ENCODE measurements around the gene C17orf67. TPM values are rescaled to one million over a fixed set of nuclear protein-coding genes. Genes with fewer than 3 reads are reported as not detected.

C17orf67 gene
- polyA plus RNA-seq, 2 of the 4 experiments (the other 2 are of a cell fraction): 1.8 to 2.6 TPM

- 60% methylated on average over 1 of the region's 1 CpG for WGBS (ENCODE audit: missing lambda C conversion rate)
- CTCF ChIA-PET: interaction anchor here (0.6 to 1.3 kb wide), 2 partner anchors 21 to 23 kb away, joined by 3 to 5 read pairs; no protein-coding TSS in a partner anchor
- Histone ChIP-seq H3K4me3 (no peak overlapping the region), H3K9me3 (no peaks in the 10 kb centered on the region), H3K27ac (no peak overlapping the region), H3K4me1 (no peaks in the 10 kb centered on the region), H3K4me2 (no peak overlapping the region)
- FAIRE-seq (no peak), DNase-seq (ENCODE audit: low read depth in 1 of 2, low spot score in 1 of 2) (no peak), ATAC-seq (no peak)
- POLR2A ChIA-PET: no interaction called here
- TF ChIP-seq MAFK (IDR thresholded peaks at IDR 0.05; ENCODE audit: partially characterized antibody) (no peak), MAZ (IDR thresholded peaks at IDR 0.05; ENCODE audit: borderline replicate concordance, low read depth, low read length) (no peak), ESRRA (IDR thresholded peaks at IDR 0.05; ENCODE audit: borderline replicate concordance, low read length) (no peak), GATA3 (IDR thresholded peaks at IDR 0.05; ENCODE audit: borderline replicate concordance) (no peak), CEBPB (IDR thresholded peaks at IDR 0.05) (no peak), BHLHE40 (IDR thresholded peaks at IDR 0.05; ENCODE audit: low read depth, low read length) (no peak), ZNF302 (CRISPR knock-in tag; IDR thresholded peaks at IDR 0.05) (no peak), HOXA7 (CRISPR knock-in tag; IDR thresholded peaks at IDR 0.05) (no peak), USF2 (IDR thresholded peaks at IDR 0.05) (no peak), RARB (CRISPR knock-in tag; IDR thresholded peaks at IDR 0.05) (no peak), TP53 (CRISPR knock-in tag; IDR thresholded peaks at IDR 0.05) (no peak), CTCF (IDR thresholded peaks at IDR 0.05) (no peak), HEYL (CRISPR knock-in tag; IDR thresholded peaks at IDR 0.05) (no peak), ZC3H11A (IDR thresholded peaks at IDR 0.05) (no peak), SMC3 (IDR thresholded peaks at IDR 0.05) (no peak), RAD21 (conservative IDR thresholded peaks at IDR 0.05 in 1 of 2, IDR thresholded peaks at IDR 0.05 in 1 of 2) (no peak), RNF2 (IDR thresholded peaks at IDR 0.05; ENCODE audit: borderline replicate concordance, low read depth) (no peak), HMGXB4 (CRISPR knock-in tag; IDR thresholded peaks at IDR 0.05; ENCODE audit: borderline replicate concordance) (no peak), HDAC2 (IDR thresholded peaks at IDR 0.05) (no peak)
These were observed 30.6 kb downstream of the C17orf67 start for GRCh38 chr17:56803071-56803470.

GRCh38 chr17:56801459-56802178 lies 32.1 kb downstream of the C17orf67 start:
- POLR2A ChIA-PET: no interaction called here
- no peak for FAIRE-seq
- no peak for ATAC-seq
- no peak for TF ChIP-seq RARB (CRISPR knock-in tag; IDR thresholded peaks at IDR 0.05)
- TF ChIP-seq HMGXB4 (CRISPR knock-in tag; IDR thresholded peaks at IDR 0.05; ENCODE audit: borderline replicate concordance): no peak
- TF ChIP-seq KDM1A (IDR thresholded peaks at IDR 0.05; ENCODE audit: low read depth): no peak
- TF ChIP-seq ZC3H11A (IDR thresholded peaks at IDR 0.05): no peak
- TF ChIP-seq TFCP2L1 (CRISPR knock-in tag; IDR thresholded peaks at IDR 0.05): no peak
- no peak for TF ChIP-seq FOSB (CRISPR knock-in tag; IDR thresholded peaks at IDR 0.05)
- CTCF ChIA-PET: interaction anchor here (0.8 to 1.3 kb wide), 3 partner anchors 12 to 20 kb away, joined by 3 read pairs; no protein-coding TSS in a partner anchor
- Histone ChIP-seq H3K4me3 (no peak overlapping the region), H3K9me3 (no peaks in the 10 kb centered on the region), H3K27ac (no peak overlapping the region), H3K4me1 (no peaks in the 10 kb centered on the region), H3K4me2 (no peak overlapping the region)
- 69% methylated on average over 4 of the region's 4 CpGs for WGBS (ENCODE audit: missing lambda C conversion rate)
- DNase-seq (ENCODE audit: low read depth in 1 of 2, low spot score in 1 of 2): no peak

Measured in A549 (cell line).